ENCODE results near the gene FBXL14. TPM values are rescaled to one million over a fixed set of nuclear protein-coding genes. Genes with fewer than 3 reads are reported as not detected.

FBXL14 gene
- total RNA-seq, 2 experiments from 2014 or later, result 18.4 to 18.8 TPM

DNA sequence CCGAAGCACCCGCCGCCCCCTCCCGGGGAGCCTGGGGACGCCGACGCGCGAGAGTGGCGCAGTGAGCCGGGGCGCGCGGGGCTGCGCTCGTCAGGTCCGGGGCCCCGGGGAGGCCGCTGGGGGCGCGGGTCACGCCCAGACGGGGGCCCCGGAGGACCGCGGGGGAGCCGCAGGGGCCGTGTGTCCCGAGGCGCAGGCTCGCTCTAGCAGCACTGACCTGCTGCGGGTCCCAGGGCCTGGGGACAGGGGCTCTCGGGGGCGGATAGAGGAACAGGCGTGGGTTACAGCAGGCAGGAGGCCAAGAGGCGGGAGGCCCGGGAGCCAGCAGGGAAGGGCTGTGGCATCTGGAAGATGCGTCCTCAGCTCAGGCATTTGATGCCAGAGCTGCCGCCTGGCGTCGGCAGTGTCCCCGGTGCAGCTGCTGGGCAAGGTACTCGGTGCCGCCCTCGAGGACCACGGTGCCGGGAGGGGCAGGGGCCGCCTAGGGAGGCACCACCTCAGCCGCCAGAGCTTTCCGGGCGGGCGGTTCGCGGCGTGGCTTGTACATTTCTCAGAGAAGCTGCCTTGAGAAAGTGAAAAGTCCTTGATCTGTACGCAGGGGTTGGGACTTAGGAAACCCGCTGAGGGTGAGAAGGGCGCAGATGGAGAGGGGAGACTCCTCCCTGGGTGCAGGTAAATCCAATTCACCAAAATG lies 35.9 kb upstream of the FBXL14 start:
- Mint-ChIP-seq H3K27me3 (peaks cover 75% of the 10 kb centered on the region), H3K4me3 (peak overlapping the region; percentile 60), H3K4me1 (peaks cover 13% of the 10 kb centered on the region), H3K27ac (no peak overlapping the region), H3K36me3 (no peaks in the 10 kb centered on the region), H3K9me3 (no peaks in the 10 kb centered on the region)
- DNase-seq, result peak; percentile 25

DNA sequence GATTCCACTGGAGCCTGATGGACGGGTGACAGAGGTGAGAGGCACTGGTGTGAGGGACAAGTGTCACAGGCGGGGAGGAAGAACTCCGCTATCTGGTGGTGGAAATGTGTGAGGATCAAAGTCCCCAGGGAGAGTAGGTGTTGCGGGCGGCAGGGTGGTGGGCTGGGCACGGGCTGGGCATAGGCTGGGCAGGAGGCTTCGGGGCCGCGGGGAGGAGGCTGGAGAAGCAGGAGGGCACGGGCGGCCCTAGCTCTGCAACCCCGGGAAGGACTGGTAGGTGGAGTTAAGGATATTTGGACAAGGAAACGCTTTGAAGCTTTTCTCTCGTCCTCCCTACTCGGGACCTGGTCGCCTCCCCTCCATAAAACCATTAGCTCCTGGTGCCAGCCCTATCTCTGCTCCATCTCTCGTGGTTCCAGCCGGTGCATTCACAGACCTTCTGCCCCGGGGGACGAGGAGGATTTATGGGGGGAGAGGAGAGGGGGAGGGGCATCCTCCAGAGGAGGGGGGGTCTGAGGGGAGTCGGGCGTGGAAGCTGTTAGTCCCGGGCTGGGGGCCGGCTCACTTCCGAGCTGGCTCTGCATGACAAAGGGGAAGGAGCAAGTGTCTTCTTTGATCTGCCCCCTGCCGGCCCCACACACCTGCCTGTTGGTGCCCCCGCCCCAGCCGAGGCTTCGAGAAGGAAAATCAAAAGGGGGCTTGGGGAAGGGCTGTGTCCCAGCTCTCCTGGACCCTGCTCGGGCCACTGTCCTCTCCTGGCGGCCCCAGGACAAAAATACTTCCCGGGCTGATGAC lies 35.2 kb upstream of the FBXL14 start:
- peaks cover 76% of the 10 kb centered on the region for H3K27me3 Mint-ChIP-seq
- H3K4me3 Mint-ChIP-seq, result peak overlapping the region; percentile 65
- peaks cover 13% of the 10 kb centered on the region for H3K4me1 Mint-ChIP-seq
- no peak overlapping the region for H3K27ac Mint-ChIP-seq
- H3K36me3 Mint-ChIP-seq, result no peaks in the 10 kb centered on the region
- DNase-seq, result no peak
- H3K9me3 Mint-ChIP-seq, result no peaks in the 10 kb centered on the region

- Mint-ChIP-seq H3K27me3 (peaks cover 70% of the 10 kb centered on the region), H3K4me3 (peak within 1 kb of the TSS; percentile 65), H3K27ac (no peak within 1 kb of the TSS)
Observed at GRCh38 chr12:1628666-1629337, 34.4 kb upstream of the FBXL14 start, which contains the start of gene WNT5B. TSS of gene WNT5B (plus strand) at chr12:1629231. CDS start at chr12:1631355, 2,124 bp downstream.

GRCh38 chr12:1622406-1622805 lies 28.0 kb upstream of the FBXL14 start:
- H3K9me3 Mint-ChIP-seq, result no peaks in the 10 kb centered on the region
- peaks cover 8% of the 10 kb centered on the region for H3K4me1 Mint-ChIP-seq
- peaks cover 21% of the 10 kb centered on the region for H3K27me3 Mint-ChIP-seq
- H3K4me3 Mint-ChIP-seq, result no peak overlapping the region
- no peak overlapping the region for H3K27ac Mint-ChIP-seq
- no peaks in the 10 kb centered on the region for H3K36me3 Mint-ChIP-seq
- DNase-seq, result no peak

More at GRCh38 chr12:1628666-1629337, 34.4 kb upstream of the FBXL14 start, which contains the start of gene WNT5B:
- H3K36me3 Mint-ChIP-seq, result no peaks in the 10 kb centered on the region
- H3K4me1 Mint-ChIP-seq, result peaks cover 12% of the 10 kb centered on the region
- no peaks in the 10 kb centered on the region for H3K9me3 Mint-ChIP-seq
- no peak for DNase-seq

GRCh38 chr12:1620092-1620491 lies 25.7 kb upstream of the FBXL14 start:
- Mint-ChIP-seq H3K27ac (no peak overlapping the region), H3K4me1 (peaks cover 20% of the 10 kb centered on the region), H3K27me3 (peaks cover 19% of the 10 kb centered on the region), H3K4me3 (no peak overlapping the region), H3K36me3 (no peaks in the 10 kb centered on the region), H3K9me3 (no peaks in the 10 kb centered on the region)
- no peak for DNase-seq

DNA sequence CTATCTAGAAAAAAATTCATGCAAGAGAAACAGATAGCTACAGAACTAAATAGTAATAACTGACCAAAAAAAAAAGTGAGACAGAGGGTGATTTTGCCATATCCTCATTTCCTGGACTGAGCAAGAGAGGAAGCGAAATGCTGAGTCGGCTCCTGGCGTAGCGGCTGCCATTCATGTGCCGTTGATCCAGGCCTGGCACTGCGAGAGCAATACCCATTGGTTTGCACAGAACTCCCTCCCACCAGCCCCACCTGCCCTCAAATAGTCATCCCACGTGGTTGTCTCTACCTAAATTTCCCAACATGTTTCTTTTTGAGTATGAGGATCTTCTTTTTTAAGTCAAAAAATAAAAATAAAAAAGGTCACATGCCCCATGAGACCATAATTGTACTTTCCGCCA lies 25.2 kb upstream of the FBXL14 start:
- no peak overlapping the region for H3K4me3 Mint-ChIP-seq

GRCh38 chr12:1619159-1619558 lies 24.8 kb upstream of the FBXL14 start:
- peaks cover 14% of the 10 kb centered on the region for H3K27me3 Mint-ChIP-seq
- no peaks in the 10 kb centered on the region for H3K9me3 Mint-ChIP-seq
- no peak overlapping the region for H3K4me3 Mint-ChIP-seq
- H3K36me3 Mint-ChIP-seq, result no peaks in the 10 kb centered on the region
- no peak overlapping the region for H3K27ac Mint-ChIP-seq
- no peak for DNase-seq
- H3K4me1 Mint-ChIP-seq, result peaks cover 20% of the 10 kb centered on the region

More for the DNA sequence above, 25.2 kb upstream of the FBXL14 start:
- H3K9me3 Mint-ChIP-seq, result no peaks in the 10 kb centered on the region
- H3K27ac Mint-ChIP-seq, result no peak overlapping the region
- DNase-seq, result no peak
- H3K36me3 Mint-ChIP-seq, result no peaks in the 10 kb centered on the region
- H3K4me1 Mint-ChIP-seq, result peaks cover 20% of the 10 kb centered on the region
- peaks cover 15% of the 10 kb centered on the region for H3K27me3 Mint-ChIP-seq

GRCh38 chr12:1618489-1618888 lies 24.1 kb upstream of the FBXL14 start:
- no peak overlapping the region for H3K27ac Mint-ChIP-seq
- H3K4me1 Mint-ChIP-seq, result peaks cover 20% of the 10 kb centered on the region
- H3K9me3 Mint-ChIP-seq, result no peaks in the 10 kb centered on the region
- peaks cover 14% of the 10 kb centered on the region for H3K27me3 Mint-ChIP-seq
- no peaks in the 10 kb centered on the region for H3K36me3 Mint-ChIP-seq
- no peak for DNase-seq
- no peak overlapping the region for H3K4me3 Mint-ChIP-seq

- peaks cover 20% of the 10 kb centered on the region for H3K4me1 Mint-ChIP-seq
- H3K27me3 Mint-ChIP-seq, result peaks cover 15% of the 10 kb centered on the region
- H3K4me3 Mint-ChIP-seq, result no peak overlapping the region
- no peaks in the 10 kb centered on the region for H3K36me3 Mint-ChIP-seq
- no peak overlapping the region for H3K27ac Mint-ChIP-seq
- no peak for DNase-seq
- H3K9me3 Mint-ChIP-seq, result no peaks in the 10 kb centered on the region
Observed at GRCh38 chr12:1616233-1617066, 22.1 kb upstream of the FBXL14 start.

GRCh38 chr12:1614360-1614759 lies 20.0 kb upstream of the FBXL14 start:
- no peak overlapping the region for H3K27ac Mint-ChIP-seq

GRCh38 chr12:1613860-1614259 lies 19.5 kb upstream of the FBXL14 start:
- Mint-ChIP-seq H3K36me3 (no peaks in the 10 kb centered on the region), H3K4me3 (no peak overlapping the region), H3K9me3 (no peaks in the 10 kb centered on the region), H3K4me1 (peaks cover 13% of the 10 kb centered on the region), H3K27me3 (peaks cover 11% of the 10 kb centered on the region), H3K27ac (no peak overlapping the region)
- no peak for DNase-seq

More at GRCh38 chr12:1614360-1614759, 20.0 kb upstream of the FBXL14 start:
- Mint-ChIP-seq H3K27me3 (peaks cover 11% of the 10 kb centered on the region), H3K9me3 (no peaks in the 10 kb centered on the region), H3K4me1 (peaks cover 13% of the 10 kb centered on the region), H3K36me3 (no peaks in the 10 kb centered on the region), H3K4me3 (no peak overlapping the region)
- no peak for DNase-seq

DNA sequence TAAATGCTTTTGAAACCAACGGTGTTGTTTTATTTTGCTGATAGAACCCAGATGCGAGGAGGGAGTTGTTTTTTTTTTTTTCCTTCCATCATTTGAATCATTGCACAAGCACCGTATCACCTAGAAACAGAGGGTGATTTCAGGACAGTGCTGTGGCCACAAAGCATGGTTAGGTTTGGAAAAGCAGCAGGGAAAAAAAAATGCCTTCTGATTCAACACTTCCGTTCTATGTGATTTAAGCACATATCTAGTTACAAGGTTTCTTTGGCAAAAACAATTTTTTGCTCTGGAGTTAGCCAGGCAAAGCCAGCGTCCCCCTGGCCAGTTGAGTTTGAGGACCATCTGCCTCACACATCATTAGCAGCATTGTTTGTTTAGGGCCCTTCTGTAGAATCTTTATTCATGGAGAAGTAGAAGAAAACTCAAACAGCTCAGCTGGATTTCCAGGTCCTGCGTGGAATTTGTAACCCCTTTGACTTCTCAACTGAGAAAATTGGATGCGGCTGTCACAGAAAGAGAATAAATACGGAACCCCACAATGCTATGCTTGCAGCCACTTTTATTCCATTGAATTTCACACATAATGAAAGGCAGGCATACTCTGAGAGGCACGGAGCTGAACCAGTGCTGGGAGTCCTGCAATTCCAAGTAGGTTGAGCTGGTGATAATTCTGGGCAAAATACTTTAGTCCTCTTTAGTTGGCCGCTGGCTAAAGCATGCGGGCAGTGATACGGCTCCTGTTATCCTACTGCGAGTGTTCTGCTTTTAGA lies 17.6 kb upstream of the FBXL14 start:
- Mint-ChIP-seq H3K27ac (no peak overlapping the region), H3K9me3 (no peaks in the 10 kb centered on the region), H3K27me3 (peaks cover 5% of the 10 kb centered on the region), H3K36me3 (no peaks in the 10 kb centered on the region), H3K4me1 (peaks cover 10% of the 10 kb centered on the region), H3K4me3 (no peak overlapping the region)
- no peak for DNase-seq

DNA sequence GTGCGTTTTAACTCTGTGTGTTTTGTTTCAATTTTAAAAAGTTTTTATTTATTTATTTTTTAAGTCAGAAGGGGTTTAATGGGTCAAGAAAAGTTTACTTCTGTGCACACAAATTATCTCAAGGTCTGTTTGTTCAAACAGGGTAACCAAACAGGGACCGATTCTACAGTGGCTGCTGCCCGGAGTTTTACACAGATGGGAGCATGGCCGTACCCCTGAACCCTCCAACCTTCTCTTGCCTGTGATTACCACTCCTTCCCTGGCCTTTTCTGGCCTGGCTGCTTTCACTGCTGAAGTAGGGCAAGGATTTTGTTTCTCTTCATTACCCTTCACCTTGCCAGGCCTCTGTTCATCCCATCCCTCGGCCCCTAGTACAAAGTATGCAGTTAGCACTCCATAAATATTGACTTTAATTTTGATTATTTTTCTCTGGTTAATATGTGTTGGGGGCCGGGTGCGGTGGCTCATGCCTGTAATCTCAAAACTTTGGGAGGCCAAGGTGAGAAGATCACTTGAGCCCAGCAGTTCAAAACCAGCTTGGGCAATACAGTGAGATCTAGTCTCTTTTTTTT lies 15.8 kb upstream of the FBXL14 start:
- Mint-ChIP-seq H3K4me1 (peaks cover 12% of the 10 kb centered on the region), H3K27ac (no peak overlapping the region), H3K27me3 (peaks cover 5% of the 10 kb centered on the region), H3K36me3 (no peaks in the 10 kb centered on the region), H3K9me3 (no peaks in the 10 kb centered on the region), H3K4me3 (no peak overlapping the region)
- no peak for DNase-seq
